GM19035 (cell line): Measurements from ENCODE around the gene GPC5.

Experiments used
- ATAC-seq: cut with Tn5 transposase; IDR thresholded peaks from one replicate; pipeline ENCODE4 v1.9.1; 2021; ENCODE audit not compliant: unreplicated experiment

Gene GPC5

DNA sequence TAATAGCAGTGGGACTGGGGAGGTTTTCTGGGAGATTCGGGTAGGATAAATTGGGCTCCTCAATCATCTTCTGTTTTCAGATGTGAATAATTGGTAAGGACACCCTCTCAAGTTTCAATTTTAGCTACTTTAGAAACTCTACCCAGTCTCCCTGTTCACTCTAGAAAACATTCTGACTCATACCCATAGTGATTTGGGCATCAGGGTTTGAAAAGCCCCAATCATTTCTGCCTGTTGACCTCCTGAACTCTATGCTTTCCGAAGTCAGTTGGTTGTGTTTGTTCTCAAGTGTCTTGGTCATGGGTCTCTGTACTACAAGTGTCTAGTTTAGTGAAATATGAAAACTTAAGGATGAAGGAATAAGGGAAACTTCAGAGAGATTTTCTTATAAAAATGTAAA, 916.8 kb downstream of the GPC5 start:
- ATAC-seq: no peak

DNA sequence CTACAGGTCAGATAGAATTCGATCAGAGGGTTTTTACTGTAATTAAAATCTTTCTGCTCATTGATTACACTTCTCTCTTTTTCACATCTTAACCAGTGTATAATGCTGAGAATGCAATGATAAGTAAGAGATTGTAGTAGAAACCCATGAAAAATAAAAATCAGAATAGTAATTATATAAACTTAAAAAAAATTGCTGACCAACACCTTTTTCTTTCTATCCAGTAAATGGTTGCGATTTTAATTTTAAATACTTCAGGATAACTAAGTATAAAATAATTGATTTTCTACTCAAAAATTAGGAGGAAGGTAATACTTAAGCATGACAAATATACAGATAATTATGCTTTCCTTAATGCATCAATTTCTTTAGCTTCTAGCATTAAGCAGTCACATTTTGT, 917.6 kb downstream of the GPC5 start:
- no peak for ATAC-seq

DNA sequence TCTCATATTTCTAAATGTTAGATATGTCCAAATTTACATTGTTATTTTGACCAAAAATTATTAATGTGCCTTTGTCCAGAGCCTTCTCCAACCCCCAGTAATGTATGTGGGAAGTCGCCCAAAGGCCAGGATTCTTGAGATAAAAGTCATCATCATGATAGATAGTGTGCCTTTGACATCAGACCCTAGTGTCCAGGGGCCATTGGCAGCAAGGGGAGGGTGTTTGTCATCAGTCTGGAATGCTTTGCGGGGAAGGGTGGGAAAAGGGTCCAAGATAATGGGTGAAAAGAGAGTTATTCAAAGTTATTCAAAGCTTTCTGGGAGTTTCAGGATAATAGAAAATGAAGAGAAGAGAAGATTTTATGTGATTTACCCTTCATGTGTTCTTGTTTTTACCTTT, 918.6 kb downstream of the GPC5 start:
- no peak for ATAC-seq

DNA sequence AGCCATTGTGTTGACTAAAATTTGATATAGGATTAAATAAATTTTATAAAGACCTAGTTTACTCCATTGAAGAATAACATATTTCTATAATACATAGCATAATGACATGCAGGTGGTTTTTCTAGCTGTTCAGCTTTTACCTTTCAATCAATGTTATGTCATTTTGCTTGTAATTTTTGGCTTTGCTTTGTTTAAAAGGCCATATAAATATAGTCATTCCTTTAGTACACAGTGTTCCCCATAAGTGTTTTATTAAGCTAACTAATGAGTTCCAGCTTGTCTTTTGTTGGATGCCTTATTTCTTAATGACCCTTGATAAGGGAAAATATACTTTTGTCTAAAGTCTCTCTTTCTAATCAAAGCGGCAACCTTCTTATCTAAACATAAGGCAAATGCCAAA, 921.9 kb downstream of the GPC5 start:
- no peak for ATAC-seq

DNA sequence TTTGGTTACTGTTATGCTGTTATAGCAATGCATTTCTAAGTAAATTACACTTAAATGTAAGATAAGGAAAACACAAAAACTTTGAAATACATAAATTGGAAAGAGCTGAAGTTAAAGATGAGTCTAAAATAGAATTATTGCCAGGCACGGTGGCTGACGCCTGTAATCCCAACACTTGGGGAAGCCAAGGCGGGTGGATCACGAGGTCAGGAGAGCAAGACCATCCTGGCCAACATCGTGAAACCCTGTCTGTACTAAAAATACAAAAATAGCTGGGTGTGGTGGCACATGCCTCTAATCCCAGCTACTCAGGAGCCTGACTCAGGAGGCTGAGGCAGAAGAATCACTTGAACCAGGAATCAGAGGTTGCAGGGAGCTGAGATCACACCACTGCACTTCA, 922.8 kb downstream of the GPC5 start:
- ATAC-seq: no peak

DNA sequence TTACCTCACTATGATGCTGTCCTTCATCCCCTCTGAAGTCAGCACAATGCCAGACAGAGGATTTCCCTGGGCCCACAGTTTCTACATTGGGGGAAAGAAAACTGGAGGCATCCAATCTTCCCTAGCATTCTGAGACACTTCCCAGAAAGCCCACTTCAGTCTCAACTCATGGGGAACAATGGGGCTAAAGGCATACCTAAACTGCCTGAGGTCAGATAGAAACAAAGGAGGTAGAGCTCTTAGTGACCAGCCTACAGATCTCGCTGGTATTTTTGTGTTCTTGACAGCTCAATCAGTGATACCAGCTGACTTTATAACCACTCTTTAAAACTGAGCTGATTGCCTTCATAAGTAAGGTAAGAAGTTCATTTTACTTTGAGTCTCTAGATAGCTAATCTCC, 947.2 kb downstream of the GPC5 start:
- no peak for ATAC-seq

DNA sequence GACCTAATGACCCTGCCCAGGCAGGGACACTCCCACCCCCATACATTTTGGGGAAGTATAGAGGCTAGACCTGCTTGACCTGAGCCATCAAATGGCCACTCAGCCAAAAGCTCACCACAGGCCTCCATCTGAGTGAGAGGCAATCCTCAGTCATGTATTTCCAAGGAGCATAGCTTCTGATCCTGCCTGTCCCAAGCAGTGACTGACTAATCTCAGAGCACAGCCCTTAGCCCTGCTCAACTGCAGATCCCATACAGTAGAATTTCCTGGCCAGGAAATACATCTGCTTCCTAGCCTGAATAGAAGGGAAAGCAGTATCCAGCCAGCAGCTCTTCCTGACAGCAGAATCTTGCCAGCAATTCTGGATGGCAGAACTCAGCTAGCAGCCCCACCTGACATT, 947.6 kb downstream of the GPC5 start:
- no peak for ATAC-seq

DNA sequence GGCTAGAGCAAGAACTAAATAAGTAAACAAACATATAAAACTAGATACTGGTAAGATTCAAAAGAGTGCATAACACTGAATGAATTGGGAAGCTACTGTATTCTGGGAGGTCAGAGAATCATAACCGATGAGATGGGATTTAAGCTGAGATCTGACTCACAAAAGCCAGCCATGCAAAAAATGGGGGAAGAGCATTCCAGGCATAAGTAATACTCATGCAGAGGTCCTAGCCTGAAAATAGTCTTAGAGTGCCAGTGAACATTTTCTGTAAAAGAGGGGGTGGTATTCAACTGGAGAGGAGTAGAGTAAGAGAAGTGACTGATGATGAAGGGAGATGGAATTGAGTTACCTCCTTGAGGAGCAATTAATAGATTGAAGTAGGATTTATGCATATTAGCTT, 956.2 kb downstream of the GPC5 start:
- ATAC-seq: no peak

DNA sequence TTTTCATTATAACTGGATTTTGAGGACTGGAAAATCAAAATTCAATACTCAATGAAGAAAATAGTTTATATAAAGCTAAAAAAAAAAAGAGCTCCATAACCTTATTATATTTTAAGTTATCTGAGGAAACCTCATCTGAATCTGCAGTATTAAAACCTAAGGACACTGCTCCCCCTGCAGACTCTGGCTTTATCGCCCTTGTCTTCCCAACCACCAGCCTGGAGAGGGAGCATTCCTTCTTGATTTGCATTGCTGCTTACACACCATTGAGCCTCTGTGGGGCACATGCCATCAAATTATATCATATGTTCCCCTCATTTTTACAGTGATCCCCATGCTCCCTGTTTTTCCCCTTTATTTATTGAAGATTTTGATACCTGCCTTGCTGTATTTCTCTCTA, 956.8 kb downstream of the GPC5 start:
- ATAC-seq: no peak

DNA sequence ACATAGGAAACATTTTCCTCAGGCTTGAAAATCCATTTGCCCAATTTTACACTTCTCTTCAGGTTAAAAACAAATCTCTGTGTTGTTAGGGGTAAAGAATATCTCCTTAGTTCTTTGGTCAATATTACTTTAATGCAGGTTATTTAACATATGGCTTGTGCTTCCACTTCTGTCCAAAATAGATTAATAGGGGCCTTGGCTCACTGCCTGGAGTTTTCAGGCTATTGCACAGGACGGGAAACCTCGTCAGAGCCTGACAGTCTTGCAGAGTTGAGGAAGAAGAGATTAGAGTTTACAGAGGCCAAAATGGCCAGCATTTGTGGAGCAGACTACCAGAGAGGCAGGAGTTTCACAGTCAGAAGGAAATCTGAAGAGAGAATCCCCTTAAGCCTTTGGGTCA, 964.3 kb downstream of the GPC5 start:
- no peak for ATAC-seq

DNA sequence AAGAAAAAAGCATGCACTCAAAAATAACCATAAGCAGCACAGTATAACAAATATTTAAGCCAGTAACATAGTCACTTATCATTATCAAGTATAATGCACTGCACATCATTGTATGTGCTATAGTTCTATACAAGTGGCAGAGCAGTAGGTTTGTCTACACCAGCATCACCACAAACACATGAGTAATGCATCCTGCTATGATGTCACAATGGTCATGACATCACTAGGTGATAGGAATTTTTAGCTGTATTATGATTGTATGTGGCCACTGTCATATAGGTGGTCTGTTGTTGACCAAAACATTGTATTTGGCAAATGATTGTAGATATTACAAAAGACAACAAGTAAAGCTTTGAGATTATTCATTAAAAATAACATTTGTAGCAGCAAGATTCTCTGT, 967.5 kb downstream of the GPC5 start:
- ATAC-seq: no peak

DNA sequence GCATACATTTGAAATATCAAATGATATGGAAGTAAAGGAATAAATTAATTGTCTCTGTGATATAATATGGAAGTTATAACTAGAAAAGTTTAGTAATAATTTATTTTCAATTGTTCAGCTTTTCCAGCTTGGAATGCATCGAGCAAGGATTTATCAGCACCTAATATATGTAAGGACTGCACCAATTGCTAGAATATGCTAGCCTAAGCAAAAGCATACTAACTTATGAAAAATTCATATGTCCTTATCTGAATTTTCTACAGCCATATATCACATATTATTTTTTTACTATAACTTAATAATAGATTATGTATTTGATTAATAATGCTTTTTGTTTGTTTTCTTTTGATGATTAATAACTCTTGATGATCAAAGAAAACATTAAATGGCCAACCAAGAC, 979.0 kb downstream of the GPC5 start:
- no peak for ATAC-seq

DNA sequence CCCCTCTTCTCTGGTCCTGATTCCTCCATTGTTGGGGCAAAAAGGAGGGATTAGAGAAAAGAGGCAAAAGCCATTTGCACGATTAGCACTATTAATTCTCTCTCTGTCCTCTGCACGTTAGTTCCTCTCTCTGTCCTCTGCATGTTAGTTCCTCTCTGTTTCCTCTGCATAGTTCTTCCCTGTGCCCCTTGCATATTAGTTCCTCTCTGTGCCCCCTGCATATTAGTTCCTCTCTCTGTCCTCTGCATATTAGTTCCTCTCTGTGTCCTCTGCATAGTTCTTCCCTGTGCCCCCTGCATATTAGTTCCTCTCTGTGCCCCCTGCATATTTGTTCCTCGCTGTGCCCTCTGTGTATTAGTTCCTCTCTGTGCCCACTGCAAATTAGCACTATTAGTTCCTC, 981.0 kb downstream of the GPC5 start:
- no peak for ATAC-seq

DNA sequence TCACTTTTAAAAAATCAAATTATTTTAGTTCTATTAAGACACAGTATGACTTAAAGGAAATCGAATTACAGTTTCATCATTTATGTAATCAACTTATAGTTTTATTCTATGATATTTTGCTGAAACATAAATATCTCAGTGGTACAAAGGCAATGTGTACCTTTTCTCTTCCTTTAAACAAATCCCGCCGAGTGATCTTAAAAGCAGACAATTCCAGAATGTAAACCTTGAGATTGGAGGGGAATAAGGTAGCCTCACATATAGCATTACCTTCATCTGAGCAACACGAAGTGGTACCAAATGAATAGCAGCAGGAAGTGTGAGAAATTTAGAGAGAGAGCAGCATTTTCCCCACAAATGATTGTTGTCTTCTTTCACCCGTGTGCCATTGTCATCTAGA, 986.0 kb downstream of the GPC5 start:
- ATAC-seq: no peak

DNA sequence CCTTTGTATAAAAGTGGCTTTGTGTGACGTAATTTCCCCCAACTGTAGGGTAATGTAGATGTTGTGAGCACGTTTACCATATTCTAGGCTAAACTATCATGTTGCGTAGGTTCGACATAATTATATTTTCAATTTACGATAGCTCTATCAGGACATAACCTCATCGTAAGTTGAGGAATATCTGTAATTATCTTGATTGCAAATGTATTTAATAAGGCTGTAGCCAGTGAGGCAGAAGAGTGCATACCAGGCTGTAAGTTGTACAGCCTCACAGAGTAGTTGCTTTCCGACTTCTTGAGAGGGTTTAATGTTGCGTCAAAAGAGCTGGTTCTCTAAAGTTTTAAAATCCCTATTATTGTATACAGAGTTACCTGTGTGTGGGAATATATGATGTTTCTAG, 988.8 kb downstream of the GPC5 start:
- ATAC-seq: no peak

DNA sequence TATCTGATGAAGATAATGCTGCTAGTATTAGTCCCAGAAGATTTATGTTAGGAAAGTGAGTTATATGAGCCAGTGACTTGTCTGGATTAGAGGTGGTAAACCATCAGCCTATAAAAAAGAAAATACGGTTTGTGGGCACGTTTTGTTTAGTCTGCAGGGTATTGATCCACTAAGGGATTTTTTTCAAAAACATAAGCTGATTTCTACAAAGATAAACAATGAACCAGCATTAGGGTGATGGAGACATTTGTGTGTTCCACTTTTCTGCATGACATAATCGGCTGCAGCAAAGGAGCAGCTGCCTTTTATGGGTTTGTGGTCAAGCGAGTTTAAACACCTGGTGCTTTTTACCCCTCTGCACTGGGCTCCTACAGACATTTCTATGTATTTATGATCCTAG, 991.8 kb downstream of the GPC5 start:
- ATAC-seq: no peak

DNA sequence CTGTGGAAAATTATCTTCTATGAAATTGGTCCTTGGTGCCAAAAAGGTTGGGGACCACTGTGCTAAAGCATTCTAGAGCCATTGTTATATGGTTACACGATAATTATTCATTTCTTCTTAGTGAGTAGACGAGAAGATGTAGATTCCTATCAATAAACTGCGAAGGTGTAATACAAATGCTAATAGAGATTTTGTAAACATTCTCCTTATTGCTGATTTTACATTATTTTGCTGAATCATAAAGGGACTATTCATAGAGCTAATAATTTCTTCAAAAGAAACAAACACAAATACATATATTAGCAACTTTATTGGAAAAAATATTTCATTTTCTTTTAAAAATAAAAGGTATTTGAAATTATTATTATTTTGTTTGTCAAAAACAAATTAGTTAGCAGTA, 1005.2 kb downstream of the GPC5 start:
- no peak for ATAC-seq

DNA sequence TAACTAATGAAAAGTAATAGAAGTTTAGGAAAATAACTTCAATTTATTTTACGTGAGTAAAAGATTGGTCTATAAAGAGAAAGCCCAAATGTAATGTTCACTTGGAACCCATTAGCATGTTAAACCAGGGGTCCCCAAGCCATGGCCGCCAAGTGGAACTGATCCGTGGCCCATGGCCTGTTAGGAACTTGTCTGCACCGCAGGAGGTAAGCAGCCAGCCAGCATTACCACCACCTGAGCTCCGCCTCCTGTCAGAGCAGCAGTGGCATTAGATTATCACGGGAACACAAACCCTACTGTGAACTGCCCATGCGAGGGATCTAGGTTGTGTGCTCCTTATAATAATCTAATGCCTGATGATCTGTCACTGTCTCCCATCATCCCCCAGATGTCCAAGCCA, 1009.4 kb downstream of the GPC5 start:
- no peak for ATAC-seq

DNA sequence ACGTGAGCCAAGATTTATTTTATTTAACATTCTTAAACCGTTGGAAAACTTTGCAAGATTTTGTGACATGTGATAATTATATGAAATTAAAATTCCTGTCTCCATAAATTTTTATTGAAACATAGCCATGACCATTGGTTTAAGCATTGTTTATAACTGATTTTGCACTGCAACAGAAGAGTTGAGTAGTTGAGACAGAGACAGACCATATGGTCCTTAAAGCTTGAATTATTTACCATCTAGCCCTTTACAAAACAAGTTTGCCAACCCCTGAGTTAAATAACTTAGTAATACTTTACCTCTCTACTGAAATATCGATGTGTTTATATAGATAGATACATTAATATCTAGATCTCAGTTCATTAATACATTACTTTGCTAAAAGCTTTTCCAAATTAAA, 1014.1 kb downstream of the GPC5 start:
- no peak for ATAC-seq

DNA sequence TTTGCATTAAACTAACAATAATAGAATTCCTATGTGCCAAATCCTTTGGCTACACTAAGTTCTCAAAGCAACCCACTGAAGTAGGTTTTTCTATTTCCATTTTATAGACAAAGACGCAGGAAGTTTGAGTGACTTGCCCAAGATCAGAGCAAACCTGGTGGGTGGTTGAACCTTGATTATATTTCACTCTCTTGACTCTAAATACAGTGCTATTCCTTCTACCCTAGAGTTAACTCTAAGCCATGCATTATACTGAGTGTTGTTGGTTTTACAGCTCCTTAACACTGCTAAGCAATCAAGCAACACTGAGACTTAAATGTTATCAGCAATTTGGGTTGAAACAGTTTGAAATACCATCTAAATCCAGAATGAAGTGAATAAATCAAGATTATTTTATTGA, 1014.6 kb downstream of the GPC5 start:
- ATAC-seq: no peak

DNA sequence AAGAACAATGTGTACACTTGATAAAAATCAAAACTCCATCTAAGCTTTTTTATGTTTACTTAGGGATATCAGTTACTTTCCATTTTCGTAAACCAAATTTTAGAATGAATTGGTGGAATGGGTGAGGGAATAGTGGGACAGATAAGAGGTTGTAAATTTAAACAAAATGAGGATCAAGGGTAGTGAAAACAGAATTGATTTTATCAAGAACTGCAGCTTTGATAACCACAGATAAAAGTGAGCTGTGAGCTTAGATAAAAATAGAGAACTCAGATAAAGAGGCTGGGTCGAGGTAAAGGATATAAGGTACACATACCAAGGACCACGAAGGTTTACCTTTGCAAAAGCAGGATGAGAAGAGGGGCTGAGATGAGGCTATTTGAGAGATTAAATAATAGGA, 1015.0 kb downstream of the GPC5 start:
- ATAC-seq: no peak

DNA sequence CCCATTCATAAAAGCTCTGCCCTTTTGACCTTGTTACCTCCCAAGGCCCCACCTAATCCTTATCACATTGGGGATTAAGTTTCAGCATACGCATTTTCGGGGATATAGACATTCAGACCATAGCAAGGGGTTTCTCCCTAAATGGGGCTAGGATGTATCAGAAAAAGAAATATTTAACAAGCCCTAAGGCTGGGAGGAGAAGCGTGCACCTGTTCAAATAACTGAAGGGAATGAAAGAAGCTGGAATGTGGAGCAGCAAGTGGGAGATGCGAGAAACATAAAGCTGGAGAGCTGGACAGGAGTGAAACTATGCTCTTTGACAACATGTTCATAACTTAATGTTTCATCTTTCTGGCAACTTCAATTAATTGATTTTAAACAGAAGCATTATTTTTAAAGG, 1016.4 kb downstream of the GPC5 start:
- no peak for ATAC-seq

DNA sequence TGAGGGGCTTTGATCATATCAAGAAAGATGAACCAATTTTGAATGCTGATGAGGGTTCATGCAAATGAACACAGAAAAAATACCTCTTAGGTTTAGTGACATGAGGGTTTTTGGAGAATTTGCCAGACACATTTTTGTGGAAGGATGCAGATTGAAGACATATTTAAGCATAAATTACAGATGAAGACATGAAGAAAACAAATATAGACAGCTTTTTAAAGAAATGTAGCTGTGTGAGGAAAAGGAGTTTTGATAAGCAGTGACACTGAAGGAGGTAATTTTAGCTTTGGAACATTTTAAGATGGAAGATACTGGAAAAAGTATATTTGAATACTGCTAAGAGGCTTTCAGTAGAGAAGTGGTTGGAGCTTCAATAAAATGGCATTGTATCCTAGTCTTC, 1017.4 kb downstream of the GPC5 start:
- ATAC-seq: no peak

DNA sequence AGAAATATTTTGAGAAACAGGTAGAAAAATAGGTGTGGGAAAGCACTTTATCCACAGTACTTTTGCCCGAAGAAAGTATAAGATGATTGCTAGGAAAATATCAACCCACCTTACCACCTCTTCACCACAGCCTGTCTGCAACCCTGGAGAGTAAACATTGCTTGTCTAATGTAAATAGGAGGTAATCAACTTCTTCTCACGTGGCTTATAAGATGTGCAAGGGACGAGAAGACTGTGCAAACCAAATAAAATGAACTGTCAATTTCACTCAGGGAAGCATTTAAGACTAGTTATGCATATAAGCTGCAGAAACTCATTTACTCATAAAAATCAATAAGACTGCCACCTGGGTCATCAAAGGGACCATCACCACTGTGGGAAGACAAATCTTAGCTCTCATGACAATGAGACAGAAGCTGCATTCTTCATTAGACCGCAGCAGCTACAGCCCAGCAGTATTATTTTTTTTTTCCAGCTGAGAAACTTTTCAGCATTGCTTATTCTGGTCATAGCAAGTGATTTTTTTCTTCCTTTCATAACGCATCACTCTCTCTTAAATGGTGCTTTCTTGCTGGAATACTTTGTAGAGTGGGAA, 1020.5 kb downstream of the GPC5 start:
- no peak for ATAC-seq
